HG03571 (cell line): Measurements from ENCODE around the gene CCDC174.

Source experiments
- ATAC-seq: cut with Tn5 transposase; IDR thresholded peaks from one replicate; pipeline ENCODE4 v1.9.1; 2021; ENCODE audit not compliant: unreplicated experiment

Gene CCDC174

GRCh38 chr3:14699643-14700042 lies 48.1 kb downstream of the CCDC174 start:
- no peak for ATAC-seq

- ATAC-seq = no peak
These were observed 49.3 kb downstream of the CCDC174 start for GRCh38 chr3:14700891-14701290.

- no peak for ATAC-seq
These were observed 50.1 kb downstream of the CCDC174 start for GRCh38 chr3:14701676-14702075.

- no peak for ATAC-seq
These were observed 51.7 kb downstream of the CCDC174 start for GRCh38 chr3:14703128-14703750.

GRCh38 chr3:14703791-14704190 lies 52.2 kb downstream of the CCDC174 start:
- no peak for ATAC-seq

GRCh38 chr3:14706096-14706495 lies 54.5 kb downstream of the CCDC174 start:
- no peak for ATAC-seq

- no peak for ATAC-seq
These were observed 65.0 kb downstream of the CCDC174 start for GRCh38 chr3:14716591-14716990.

- no peak for ATAC-seq
These were observed 65.7 kb downstream of the CCDC174 start for GRCh38 chr3:14717307-14717706.

GRCh38 chr3:14718539-14718938 lies 67.0 kb downstream of the CCDC174 start:
- ATAC-seq = no peak

GRCh38 chr3:14719006-14719405 lies 67.4 kb downstream of the CCDC174 start:
- ATAC-seq = no peak

- ATAC-seq = no peak
These were observed 69.7 kb downstream of the CCDC174 start for GRCh38 chr3:14721126-14721864.
